ENCODE results near the gene C19orf81. TPM values are rescaled to one million over a fixed set of nuclear protein-coding genes. Genes with fewer than 3 reads are reported as not detected.

The C19orf81 gene
- total and polyA plus RNA-seq, 2 of the 13 experiments (the other 11 are each of a cell fraction or from before 2014, with no cell fraction given), result not detected

- WGBS (ENCODE audit: low lambda C conversion rate), result 4% methylated on average over 4 of the region's 4 CpGs
- no TSS peak for BruUV-seq (replicated peaks)
- peaks cover 2 to 7% of the 10 kb centered on the region in 2 experiments; a peak in 2 of 5 replicates for H3K27me3 ChIP-seq (ENCODE audit: control insufficient read depth in 1 of 2, insufficient read depth in 2 of 2, low read length in 2 of 2)
- CTCF ChIA-PET (ENCODE audit: low intra/inter-chr PET ratio, low total read pairs), result no interaction called here
- H3K4me1 ChIP-seq (ENCODE audit: insufficient read depth, low read length), result no peaks in the 10 kb centered on the region
- H3K9me3 ChIP-seq (ENCODE audit: low read length), result no peaks in the 10 kb centered on the region
- TF ChIP-seq STAT5B (CRISPR knock-in tag; IDR thresholded peaks at IDR 0.05), result no peak
- TF ChIP-seq ZNF749 (CRISPR knock-in tag; IDR thresholded peaks at IDR 0.05; ENCODE audit: borderline replicate concordance), result no peak
- H3K9ac ChIP-seq (ENCODE audit: insufficient read depth, low read depth, low read length), result no peak overlapping the region
- no peak for ATAC-seq
- no peaks in the 10 kb centered on the region for H4K20me1 ChIP-seq (ENCODE audit: insufficient read depth, low read length)
- H3K79me2 ChIP-seq (ENCODE audit: insufficient read depth, low read length), result no peaks in the 10 kb centered on the region
- no peak overlapping the region for H2AFZ ChIP-seq (ENCODE audit: low read length)
- FAIRE-seq, result no peak
- no peak for DNase-seq (ENCODE audit: low spot score)
- POLR2A ChIA-PET, result no interaction called here
- in situ Hi-C loops (cut with HindIII; ENCODE audit: extremely low pct_ligation_motif_present, low pct_unique_long_range_greater_than_20kb) (no loop called here), intact Hi-C loops (cut with micrococcal nuclease; ENCODE audit: unreplicated experiment) (no loop called here)
- H3K27ac ChIP-seq (ENCODE audit: extremely low read length, insufficient read depth, low read length), result no peak overlapping the region
- H3K36me3 ChIP-seq (replicated peaks in 1 of 2; ENCODE audit: control insufficient read depth in 1 of 2, insufficient read depth in 2 of 2, low read length in 2 of 2), result no peaks in the 10 kb centered on the region
- H3K4me3 ChIP-seq (replicated peaks in 1 of 3; ENCODE audit: insufficient read depth in 1 of 3, low read depth in 2 of 3, low read length in 3 of 3), result no peak overlapping the region
- H3K4me2 ChIP-seq (ENCODE audit: low read depth, low read length), result no peak overlapping the region
Observed at GRCh38 chr19:50626011-50626410, 23.2 kb upstream of the C19orf81 start.

GRCh38 chr19:50626795-50627194, 22.4 kb upstream of the C19orf81 start:
- ChIA-PET POLR2A (no interaction called here), CTCF (ENCODE audit: low intra/inter-chr PET ratio, low total read pairs) (no interaction called here)
- H3K4me1 ChIP-seq (ENCODE audit: insufficient read depth, low read length), result no peaks in the 10 kb centered on the region
- no peak for ATAC-seq
- in situ Hi-C loops (cut with HindIII; ENCODE audit: extremely low pct_ligation_motif_present, low pct_unique_long_range_greater_than_20kb), result no loop called here
- peaks cover 2 to 7% of the 10 kb centered on the region in 2 experiments; a peak in 2 of 5 replicates for H3K27me3 ChIP-seq (ENCODE audit: control insufficient read depth in 1 of 2, insufficient read depth in 2 of 2, low read length in 2 of 2)
- no peak for FAIRE-seq
- intact Hi-C loops (cut with micrococcal nuclease; ENCODE audit: unreplicated experiment), result no loop called here
- H3K36me3 ChIP-seq (replicated peaks in 1 of 2; ENCODE audit: control insufficient read depth in 1 of 2, insufficient read depth in 2 of 2, low read length in 2 of 2), result no peaks in the 10 kb centered on the region
- no peak overlapping the region for H3K27ac ChIP-seq (ENCODE audit: extremely low read length, insufficient read depth, low read length)
- no peaks in the 10 kb centered on the region for H3K9me3 ChIP-seq (ENCODE audit: low read length)
- DNase-seq (ENCODE audit: low spot score), result no peak
- BruUV-seq (replicated peaks), result no TSS peak
- H3K4me3 ChIP-seq (replicated peaks in 1 of 3; ENCODE audit: insufficient read depth in 1 of 3, low read depth in 2 of 3, low read length in 3 of 3), result no peak overlapping the region
- 6% methylated on average over 1 of the region's 4 CpGs for WGBS (ENCODE audit: low lambda C conversion rate)
- H3K79me2 ChIP-seq (ENCODE audit: insufficient read depth, low read length), result no peaks in the 10 kb centered on the region
- H3K4me2 ChIP-seq (ENCODE audit: low read depth, low read length), result no peak overlapping the region
- no peak overlapping the region for H3K9ac ChIP-seq (ENCODE audit: insufficient read depth, low read depth, low read length)
- no peak overlapping the region for H2AFZ ChIP-seq (ENCODE audit: low read length)
- no peaks in the 10 kb centered on the region for H4K20me1 ChIP-seq (ENCODE audit: insufficient read depth, low read length)
- TF ChIP-seq FOXP1 (IDR thresholded peaks at IDR 0.05) (no peak), FOXP1 (CRISPR knock-in tag; IDR thresholded peaks at IDR 0.05) (no peak), TOE1 (CRISPR knock-in tag; IDR thresholded peaks at IDR 0.05) (no peak), PPARG (CRISPR knock-in tag; conservative IDR thresholded peaks at IDR 0.05) (no peak), HNF4G (IDR thresholded peaks at IDR 0.05; ENCODE audit: borderline replicate concordance, low read depth, low read length) (no peak), HNF4G (CRISPR knock-in tag; IDR thresholded peaks at IDR 0.05; ENCODE audit: borderline replicate concordance, low read depth) (no peak), ZFP62 (CRISPR knock-in tag; IDR thresholded peaks at IDR 0.05) (no peak), CREB1 (IDR thresholded peaks at IDR 0.05) (no peak), CREB1 (CRISPR knock-in tag; IDR thresholded peaks at IDR 0.05) (no peak), ATF7 (IDR thresholded peaks at IDR 0.05) (no peak), ATF7 (CRISPR knock-in tag; IDR thresholded peaks at IDR 0.05) (no peak), IKZF5 (CRISPR knock-in tag; IDR thresholded peaks at IDR 0.05) (no peak), ZNF20 (CRISPR knock-in tag; IDR thresholded peaks at IDR 0.05) (no peak)
- TF ChIP-seq, protein P1, sequence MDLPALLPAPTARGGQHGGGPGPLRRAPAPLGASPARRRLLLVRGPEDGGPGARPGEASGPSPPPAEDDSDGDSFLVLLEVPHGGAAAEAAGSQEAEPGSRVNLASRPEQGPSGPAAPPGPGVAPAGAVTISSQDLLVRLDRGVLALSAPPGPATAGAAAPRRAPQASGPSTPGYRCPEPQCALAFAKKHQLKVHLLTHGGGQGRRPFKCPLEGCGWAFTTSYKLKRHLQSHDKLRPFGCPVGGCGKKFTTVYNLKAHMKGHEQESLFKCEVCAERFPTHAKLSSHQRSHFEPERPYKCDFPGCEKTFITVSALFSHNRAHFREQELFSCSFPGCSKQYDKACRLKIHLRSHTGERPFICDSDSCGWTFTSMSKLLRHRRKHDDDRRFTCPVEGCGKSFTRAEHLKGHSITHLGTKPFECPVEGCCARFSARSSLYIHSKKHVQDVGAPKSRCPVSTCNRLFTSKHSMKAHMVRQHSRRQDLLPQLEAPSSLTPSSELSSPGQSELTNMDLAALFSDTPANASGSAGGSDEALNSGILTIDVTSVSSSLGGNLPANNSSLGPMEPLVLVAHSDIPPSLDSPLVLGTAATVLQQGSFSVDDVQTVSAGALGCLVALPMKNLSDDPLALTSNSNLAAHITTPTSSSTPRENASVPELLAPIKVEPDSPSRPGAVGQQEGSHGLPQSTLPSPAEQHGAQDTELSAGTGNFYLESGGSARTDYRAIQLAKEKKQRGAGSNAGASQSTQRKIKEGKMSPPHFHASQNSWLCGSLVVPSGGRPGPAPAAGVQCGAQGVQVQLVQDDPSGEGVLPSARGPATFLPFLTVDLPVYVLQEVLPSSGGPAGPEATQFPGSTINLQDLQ (CRISPR knock-in tag; IDR thresholded peaks at IDR 0.05), result no peak

All from HepG2 (cell line).